ENCODE measurements around the gene COL5A1. TPM values are rescaled to one million over a fixed set of nuclear protein-coding genes. Genes with fewer than 3 reads are reported as not detected.
A peak's percentile ranks its signal among the peaks of the same experiment; 100 is the strongest.

COL5A1 gene
- total RNA-seq, 4 donors from 2014 or later, result 4.9 to 97.4 (median 11.9) TPM

DNA sequence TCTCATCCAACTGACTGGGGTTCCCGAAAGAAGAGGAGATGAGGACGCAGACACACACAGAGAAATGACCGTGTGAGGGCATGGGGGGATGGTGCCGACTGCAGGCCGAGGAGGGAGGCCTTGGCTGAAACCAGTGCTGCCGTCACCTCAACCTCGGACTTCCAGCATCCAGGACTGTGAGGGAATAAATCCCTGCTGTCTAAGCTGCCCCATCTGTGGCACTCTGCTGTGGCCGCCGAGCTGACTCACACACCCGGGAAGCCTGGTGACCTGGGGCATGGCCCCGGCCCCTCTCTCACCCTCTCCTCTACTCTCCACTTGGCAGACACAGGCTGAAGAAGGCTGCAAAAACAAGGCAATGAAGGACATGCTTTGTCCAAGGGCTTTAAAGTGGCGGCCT lies 4.4 kb upstream of the COL5A1 start:
- no peaks in the 10 kb centered on the region for H3K27me3 ChIP-seq
- TF ChIP-seq POLR2A (IDR thresholded peaks at IDR 0.05), result no peak
- TF ChIP-seq, protein P1, sequence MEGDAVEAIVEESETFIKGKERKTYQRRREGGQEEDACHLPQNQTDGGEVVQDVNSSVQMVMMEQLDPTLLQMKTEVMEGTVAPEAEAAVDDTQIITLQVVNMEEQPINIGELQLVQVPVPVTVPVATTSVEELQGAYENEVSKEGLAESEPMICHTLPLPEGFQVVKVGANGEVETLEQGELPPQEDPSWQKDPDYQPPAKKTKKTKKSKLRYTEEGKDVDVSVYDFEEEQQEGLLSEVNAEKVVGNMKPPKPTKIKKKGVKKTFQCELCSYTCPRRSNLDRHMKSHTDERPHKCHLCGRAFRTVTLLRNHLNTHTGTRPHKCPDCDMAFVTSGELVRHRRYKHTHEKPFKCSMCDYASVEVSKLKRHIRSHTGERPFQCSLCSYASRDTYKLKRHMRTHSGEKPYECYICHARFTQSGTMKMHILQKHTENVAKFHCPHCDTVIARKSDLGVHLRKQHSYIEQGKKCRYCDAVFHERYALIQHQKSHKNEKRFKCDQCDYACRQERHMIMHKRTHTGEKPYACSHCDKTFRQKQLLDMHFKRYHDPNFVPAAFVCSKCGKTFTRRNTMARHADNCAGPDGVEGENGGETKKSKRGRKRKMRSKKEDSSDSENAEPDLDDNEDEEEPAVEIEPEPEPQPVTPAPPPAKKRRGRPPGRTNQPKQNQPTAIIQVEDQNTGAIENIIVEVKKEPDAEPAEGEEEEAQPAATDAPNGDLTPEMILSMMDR (IDR thresholded peaks at IDR 0.05), result no peak
- H3K27ac ChIP-seq, result no peak overlapping the region
- peak in 1 of 3 donors; percentile 22 for DNase-seq
- no peaks in the 10 kb centered on the region for H3K4me1 ChIP-seq
- peaks cover 0 to 4% (median 0%) of the 10 kb centered on the region in 4 donors for H3K9me3 ChIP-seq
- no peaks in the 10 kb centered on the region for H3K36me3 ChIP-seq
- H3K4me3 ChIP-seq, result no peak overlapping the region

DNA sequence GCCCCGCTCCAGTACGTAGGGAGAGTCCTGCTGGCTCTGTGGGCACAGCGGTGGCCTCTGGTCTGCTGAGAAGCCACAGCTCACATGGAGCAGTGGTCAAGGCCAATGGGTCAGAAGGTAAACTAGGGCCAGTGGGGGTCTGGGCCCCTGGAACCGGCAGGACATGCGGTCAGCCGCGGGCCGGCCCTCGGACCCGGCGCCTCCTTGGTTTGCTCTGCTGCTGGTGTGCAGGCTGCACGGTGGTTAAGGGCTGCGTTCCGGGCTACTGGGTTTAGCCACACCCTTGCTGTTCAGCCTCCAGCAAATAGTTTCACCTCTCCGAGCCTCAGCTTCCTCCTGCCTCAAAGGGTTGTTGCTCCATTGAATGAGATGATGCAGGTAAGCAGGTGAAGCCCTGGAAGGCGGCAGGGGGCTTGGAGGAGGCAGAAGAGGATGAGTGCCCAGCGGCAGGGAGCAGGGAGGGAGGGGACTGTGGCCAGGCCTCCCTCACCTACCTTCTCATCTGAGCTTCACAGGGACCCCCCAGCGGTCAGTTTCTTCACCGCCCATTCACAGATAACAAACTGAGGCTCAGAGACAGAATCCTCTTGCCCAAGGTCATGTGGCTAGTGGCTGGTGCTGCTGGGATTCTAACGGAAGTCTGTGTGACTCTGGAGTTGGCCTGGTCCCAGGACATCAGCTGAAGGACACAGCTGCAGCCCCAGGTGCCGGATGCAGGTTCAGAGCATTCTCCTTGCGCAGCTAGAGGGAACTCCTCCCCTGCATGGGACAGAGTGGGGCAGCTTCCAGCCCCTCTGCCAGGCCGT lies 3.7 kb upstream of the COL5A1 start:
- TF ChIP-seq POLR2A (IDR thresholded peaks at IDR 0.05), result no peak
- TF ChIP-seq, protein P1 (IDR thresholded peaks at IDR 0.05), result no peak
- H3K9me3 ChIP-seq, result peaks cover 0 to 4% (median 0%) of the 10 kb centered on the region in 4 donors
- DNase-seq, result no peak

DNA sequence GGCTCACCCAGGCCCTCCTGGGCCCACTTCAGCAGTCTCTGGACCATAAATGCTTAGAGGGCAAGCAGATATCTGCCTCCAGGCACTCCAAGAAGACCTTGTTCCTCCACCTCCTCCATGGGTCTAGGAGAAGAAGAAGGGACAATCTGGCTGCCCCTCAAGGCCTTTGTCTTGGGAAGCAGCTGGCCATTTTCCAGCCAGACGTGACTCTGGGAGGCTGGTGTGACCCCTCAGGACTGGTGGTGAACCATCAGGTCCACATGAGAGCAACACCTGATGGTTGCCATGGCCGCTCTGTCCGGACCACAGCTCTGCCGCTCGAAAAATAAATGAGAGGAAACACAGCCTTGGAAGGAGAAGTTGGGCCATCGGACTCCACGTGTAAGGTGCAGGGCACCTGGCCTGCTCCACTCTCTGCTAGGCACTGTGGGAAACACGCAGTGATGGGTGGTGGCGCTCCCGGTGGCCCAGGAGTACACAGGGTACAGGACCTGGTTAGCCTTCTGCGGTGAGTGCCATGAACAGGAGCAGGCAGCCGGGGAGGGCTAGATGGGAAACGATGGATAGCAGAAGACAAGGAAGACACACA lies 3.0 kb upstream of the COL5A1 start:
- Histone ChIP-seq H3K9me3 (peaks cover 0 to 4% (median 0%) of the 10 kb centered on the region in 4 donors), H3K4me1 (no peaks in the 10 kb centered on the region), H3K36me3 (no peaks in the 10 kb centered on the region), H3K27me3 (no peaks in the 10 kb centered on the region), H3K4me3 (no peak overlapping the region), H3K27ac (no peak overlapping the region)
- DNase-seq, result no peak
- TF ChIP-seq, protein P1 (IDR thresholded peaks at IDR 0.05), result no peak
- TF ChIP-seq POLR2A (IDR thresholded peaks at IDR 0.05), result no peak

More for the DNA sequence above, 3.7 kb upstream of the COL5A1 start:
- H3K27me3 ChIP-seq, result no peaks in the 10 kb centered on the region
- no peaks in the 10 kb centered on the region for H3K36me3 ChIP-seq
- no peak overlapping the region for H3K4me3 ChIP-seq
- no peak overlapping the region for H3K27ac ChIP-seq
- H3K4me1 ChIP-seq, result no peaks in the 10 kb centered on the region

DNA sequence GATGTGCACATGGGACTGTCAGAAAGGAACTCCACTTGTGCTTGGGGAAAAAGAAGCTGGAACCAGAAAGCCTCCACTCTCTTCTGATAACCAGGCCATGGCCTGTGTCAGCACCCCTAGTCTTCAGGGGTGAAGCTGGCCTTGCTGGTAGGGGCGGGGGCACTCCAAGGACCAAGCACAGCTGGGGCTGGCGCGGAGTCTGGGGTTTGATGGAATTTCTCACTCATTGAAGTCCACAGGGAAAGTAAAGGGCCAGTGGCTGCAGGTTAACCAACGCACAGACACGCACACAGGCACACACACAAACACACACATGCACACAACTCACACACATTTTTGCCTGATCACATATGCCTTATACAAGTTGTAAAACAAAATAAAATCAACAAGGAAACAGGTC lies 1.6 kb upstream of the COL5A1 start:
- H3K36me3 ChIP-seq, result no peaks in the 10 kb centered on the region
- no peak for DNase-seq
- H3K27ac ChIP-seq, result no peak overlapping the region
- H3K4me3 ChIP-seq, result no peak overlapping the region
- peaks cover 0 to 4% (median 0%) of the 10 kb centered on the region in 4 donors for H3K9me3 ChIP-seq
- H3K27me3 ChIP-seq, result no peaks in the 10 kb centered on the region
- TF ChIP-seq, protein P1 (IDR thresholded peaks at IDR 0.05), result no peak
- no peak for TF ChIP-seq POLR2A (IDR thresholded peaks at IDR 0.05)
- no peaks in the 10 kb centered on the region for H3K4me1 ChIP-seq

DNA sequence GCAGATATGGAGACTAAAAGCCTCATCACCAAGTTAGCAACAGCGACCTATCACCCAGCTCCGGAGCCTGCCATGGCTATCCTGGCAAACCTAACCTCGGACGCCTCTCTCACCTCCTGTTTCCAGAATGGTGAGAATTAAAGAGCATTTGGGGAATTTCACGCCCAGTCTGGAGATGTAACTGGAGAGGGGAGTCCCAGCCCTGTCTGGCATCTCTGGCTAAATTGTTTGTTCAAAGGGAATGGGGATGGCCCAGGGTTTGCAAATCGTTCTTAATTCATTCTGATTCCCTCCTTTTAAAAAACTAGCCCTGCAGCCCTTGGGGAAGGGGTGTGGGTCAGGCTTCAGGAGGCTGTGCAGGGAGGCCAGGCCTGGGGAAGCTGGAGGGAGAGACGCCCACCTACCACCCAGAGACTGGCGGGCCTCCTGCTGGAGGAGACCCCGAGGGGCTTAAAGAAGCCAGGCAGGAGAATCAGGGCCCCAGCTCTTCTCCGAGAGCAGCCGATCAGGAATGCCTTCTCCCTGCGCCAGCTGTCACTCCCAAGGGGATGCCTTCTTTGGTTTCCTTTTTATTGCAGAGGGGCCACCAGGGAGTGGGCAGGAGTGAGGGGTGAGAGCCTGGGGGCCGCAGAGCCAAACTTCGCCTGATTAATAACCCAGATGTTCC lies 964 bp upstream of the COL5A1 start:
- no peak for DNase-seq
- H3K27me3 ChIP-seq, result no peaks in the 10 kb centered on the region
- H3K27ac ChIP-seq, result peak overlapping the region; percentile 73 to 98 (median 82)
- no peaks in the 10 kb centered on the region for H3K36me3 ChIP-seq
- peak overlapping the region in 2 of 4 donors; percentile 58 to 65 for H3K4me3 ChIP-seq
- H3K9me3 ChIP-seq, result peaks cover 0 to 4% (median 0%) of the 10 kb centered on the region in 4 donors
- no peak for TF ChIP-seq POLR2A (IDR thresholded peaks at IDR 0.05)
- TF ChIP-seq, protein P1 (IDR thresholded peaks at IDR 0.05), result no peak
- H3K4me1 ChIP-seq, result peaks cover 0 to 6% (median 0%) of the 10 kb centered on the region in 4 donors

All from Peyer's patch (tissue), 4 donors.